Keratinocyte (primary cell): ENCODE measurements around the gene RBMX. TPM values are rescaled to one million over a fixed set of nuclear protein-coding genes. Genes with fewer than 3 reads are reported as not detected.

Experiments used
- DNase-seq: peaks from one replicate; pipeline ENCODE4 v3.0.0-alpha.2; 2011; ENCODE audit warnings: low read depth, missing footprints, low spot score
- FAIRE-seq: peaks from 2 replicates; lab custom pipeline; 2011; peaks lifted over from hg19 to GRCh38; lab: Jason Lieb, UNC
- H2AFZ ChIP-seq: 2 replicates; pipeline ENCODE4 v1.6.0; 2012; ENCODE audit warnings: low read length, control low read depth, inconsistent platforms; ENCODE audit not compliant: control insufficient read depth
- H3K27ac ChIP-seq: 2 replicates; pipeline ENCODE4 v1.5.1; 2011; ENCODE audit warnings: low read length; ENCODE audit not compliant: control insufficient read depth, insufficient read depth
- H3K27me3 ChIP-seq: 3 replicates; pipeline ENCODE4 v1.6.0; 2011; ENCODE audit warnings: low read length; ENCODE audit not compliant: control insufficient read depth, insufficient read depth; ENCODE audit errors: extremely low read depth
- H3K36me3 ChIP-seq, 2 experiments: 2 replicates in 1 of 2; 3 replicates in 1 of 2; pipeline ENCODE4 v1.5.1; 2011; ENCODE audit warnings: low read length in 2 of 2, mild to moderate bottlenecking in 1 of 2; ENCODE audit not compliant: control insufficient read depth in 2 of 2, insufficient read depth in 2 of 2; ENCODE audit errors: extremely low read depth in 1 of 2
- H3K4me1 ChIP-seq: 3 replicates; pipeline ENCODE4 v1.5.1; 2011; ENCODE audit warnings: low read length; ENCODE audit not compliant: control insufficient read depth, insufficient read depth; ENCODE audit errors: extremely low read depth
- H3K4me2 ChIP-seq: 3 replicates; pipeline ENCODE4 v1.6.0; 2011; ENCODE audit warnings: low read depth, low read length; ENCODE audit not compliant: control insufficient read depth, insufficient read depth; ENCODE audit errors: extremely low read depth
- H3K4me3 ChIP-seq, 3 experiments: fragments of 200-600 bp in 1 of 3; sonication (generic) in 1 of 3; 2 replicates in 2 of 3; 3 replicates in 1 of 3; pipeline ENCODE4 v1.5.1; 2011 to 2016; ENCODE audit warnings: low read length in 3 of 3, mild to moderate bottlenecking in 3 of 3, control low read depth in 2 of 3, inconsistent platforms in 1 of 3, low read depth in 1 of 3, mixed read lengths in 1 of 3, mixed run types in 1 of 3, moderate library complexity in 1 of 3; ENCODE audit not compliant: control insufficient read depth in 2 of 3, insufficient read depth in 2 of 3; ENCODE audit errors: extremely low read depth in 1 of 3
- H3K79me2 ChIP-seq: 2 replicates; pipeline ENCODE4 v1.6.0; 2012; ENCODE audit warnings: low read length; ENCODE audit not compliant: control insufficient read depth, insufficient read depth
- H3K9ac ChIP-seq: 3 replicates; pipeline ENCODE4 v1.6.0; 2011; ENCODE audit warnings: low read length; ENCODE audit not compliant: control insufficient read depth, insufficient read depth; ENCODE audit errors: extremely low read depth
- H3K9me1 ChIP-seq: 3 replicates; pipeline ENCODE4 v1.6.0; 2011; ENCODE audit warnings: low read length; ENCODE audit not compliant: control insufficient read depth, insufficient read depth; ENCODE audit errors: extremely low read depth
- H3K9me3 ChIP-seq: 2 replicates; pipeline ENCODE4 v1.5.1; 2012; ENCODE audit warnings: low read depth, low read length; ENCODE audit not compliant: control insufficient read depth
- H4K20me1 ChIP-seq: 3 replicates; pipeline ENCODE4 v1.6.0; 2011; ENCODE audit warnings: low read length; ENCODE audit not compliant: control insufficient read depth, insufficient read depth; ENCODE audit errors: extremely low read depth
- CTCF ChIP-seq, 3 experiments: IDR thresholded peaks in 1 of 3; conservative IDR thresholded peaks in 1 of 3; optimal IDR thresholded peaks in 1 of 3; 2 replicates in 2 of 3; 3 replicates in 1 of 3; pipeline versions ENCODE3 to v1.5.1; 2011; ENCODE audit warnings: low read length in 3 of 3, mild to moderate bottlenecking in 3 of 3, moderate library complexity in 2 of 3, control low read depth in 1 of 3, inconsistent platforms in 1 of 3; ENCODE audit not compliant: insufficient read depth in 2 of 3; ENCODE audit errors: extremely low read depth in 1 of 3
- EZH2 ChIP-seq: IDR thresholded peaks from one replicate; pipeline ENCODE4 v1.6.1; 2012; ENCODE audit warnings: inconsistent platforms, mild to moderate bottlenecking, low read length, moderate library complexity
- dilution Hi-C: fragments of 300-500 bp; cut with MboI; formaldehyde crosslinking; loops from one replicate; pipeline ENCODE4 v1.7.0; 2020; ENCODE audit warnings: low sequenced_read_pairs; ENCODE audit not compliant: extremely low pct_ligation_motif_present
- polyA plus RNA-seq, 5 experiments: library from polyadenylated mRNA; depleted of rRNA in 3 of 5; stranded (reverse) in 3 of 5; stranded (forward) in 1 of 5; unstranded in 1 of 5; fragments of >200 nt; gene quantifications; 1 replicate in 1 of 5; 2 replicates in 3 of 5; 3 replicates in 1 of 5; pipeline versions ENCODE4 v1.2.1 to v1.2.3, GENCODE V29; 2011 to 2012; ENCODE audit warnings: missing spikeins in 2 of 5, low read depth in 1 of 5, low replicate concordance in 1 of 5

RBMX gene
- polyA plus RNA-seq, 1 donor (not counting 4 experiments of a cell fraction or from before 2014, with no cell fraction given) = 151 TPM

GRCh38 chrX:136835761-136836160 is 44.8 kb downstream of the RBMX start:
- H3K36me3 ChIP-seq = no peaks in the 10 kb centered on the region
- TF ChIP-seq CTCF (optimal IDR thresholded peaks at IDR 0.05 in 1 of 3, IDR thresholded peaks at IDR 0.05 in 1 of 3, conservative IDR thresholded peaks at IDR 0.05 in 1 of 3; ENCODE audit: extremely low read depth in 1 of 3, insufficient read depth in 2 of 3, low read length in 3 of 3) = no peak
- TF ChIP-seq EZH2 = no peak
- H4K20me1 ChIP-seq = no peaks in the 10 kb centered on the region
- no peak overlapping the region for H3K4me2 ChIP-seq
- no peak overlapping the region for H3K9ac ChIP-seq
- DNase-seq = no peak
- dilution Hi-C loops = no loop called here
- no peaks in the 10 kb centered on the region for H3K79me2 ChIP-seq
- H3K4me1 ChIP-seq = no peaks in the 10 kb centered on the region
- H3K9me3 ChIP-seq = no peaks in the 10 kb centered on the region
- no peak overlapping the region for H3K27ac ChIP-seq
- H3K9me1 ChIP-seq = no peaks in the 10 kb centered on the region
- H3K4me3 ChIP-seq = no peak overlapping the region
- no peaks in the 10 kb centered on the region for H3K27me3 ChIP-seq
- no peak for FAIRE-seq
- H2AFZ ChIP-seq = no peak overlapping the region

- H3K9me1 ChIP-seq = no peaks in the 10 kb centered on the region
- TF ChIP-seq EZH2 = no peak
- no peak for TF ChIP-seq CTCF (optimal IDR thresholded peaks at IDR 0.05 in 1 of 3, IDR thresholded peaks at IDR 0.05 in 1 of 3, conservative IDR thresholded peaks at IDR 0.05 in 1 of 3; ENCODE audit: extremely low read depth in 1 of 3, insufficient read depth in 2 of 3, low read length in 3 of 3)
- H3K4me2 ChIP-seq = no peak overlapping the region
- H3K4me1 ChIP-seq = no peaks in the 10 kb centered on the region
- H4K20me1 ChIP-seq = no peaks in the 10 kb centered on the region
- FAIRE-seq (no peak), DNase-seq (no peak)
- H3K36me3 ChIP-seq = no peaks in the 10 kb centered on the region
- no peaks in the 10 kb centered on the region for H3K27me3 ChIP-seq
- no peak overlapping the region for H3K4me3 ChIP-seq
- dilution Hi-C loops = no loop called here
- no peaks in the 10 kb centered on the region for H3K79me2 ChIP-seq
- no peak overlapping the region for H3K27ac ChIP-seq
- no peak overlapping the region for H3K9ac ChIP-seq
- no peaks in the 10 kb centered on the region for H3K9me3 ChIP-seq
- no peak overlapping the region for H2AFZ ChIP-seq
Measured at GRCh38 chrX:136829413-136829812, 51.1 kb downstream of the RBMX start.
